IMR-90 (cell line): ENCODE data around the gene LRRC40. TPM values are rescaled to one million over a fixed set of nuclear protein-coding genes. Genes with fewer than 3 reads are reported as not detected.

Source experiments
- ATAC-seq: fragments of 200-7000 bp; cut with Tn5 transposase; 2 replicates; pipeline ENCODE4 v1.9.1; 2020; ENCODE audit warnings: low read depth, mild to moderate bottlenecking, moderate library complexity
- BruUV-seq: library from RNA; stranded (reverse); fragments of 400-500 nt; replicated peaks from 2 replicates; lab custom pipeline; 2021; lab: Mats Ljungman, UMichigan
- CTCF ChIA-PET: fragments of 300-600 bp; formaldehyde crosslinking; extraction: SDS; loops from one replicate; lab custom pipeline; 2021; ENCODE audit warnings: antibody characterized with exemption; lab: Yijun Ruan, JAX
- POLR2A ChIA-PET: fragments of 300-600 bp; sonication (Branson Sonifier 250); formaldehyde crosslinking; loops from one replicate; lab custom pipeline; 2022; ENCODE audit warnings: antibody characterized with exemption; ENCODE audit not compliant: unreplicated experiment; lab: Charles Lee
- DNase-seq: peaks from one replicate; pipeline ENCODE4 v3.0.0; 2013
- H2AFZ ChIP-seq: replicated peaks from 2 replicates; pipeline ENCODE3; 2013; ENCODE audit warnings: low read length, mild to moderate bottlenecking; ENCODE audit not compliant: poor library complexity
- H2AK5ac ChIP-seq: 2 replicates; pipeline ENCODE4 v1.6.1; 2013; ENCODE audit warnings: low read depth, low read length, inconsistent platforms
- H2AK9ac ChIP-seq: replicated peaks from 2 replicates; pipeline ENCODE3; 2013; ENCODE audit warnings: mild to moderate bottlenecking, low read depth, low read length, moderate library complexity; ENCODE audit not compliant: poor library complexity
- H2BK120ac ChIP-seq: 2 replicates; pipeline ENCODE4 v1.6.1; 2013; ENCODE audit warnings: low read depth, low read length, inconsistent platforms
- H2BK15ac ChIP-seq: 3 replicates; pipeline ENCODE4 v1.6.1; 2013; ENCODE audit warnings: low read depth, low read length, inconsistent platforms
- H2BK20ac ChIP-seq: 2 replicates; pipeline ENCODE4 v1.6.1; 2013; ENCODE audit warnings: low read depth, mild to moderate bottlenecking, inconsistent platforms, low read length, moderate library complexity
- H2BK5ac ChIP-seq: 2 replicates; pipeline ENCODE4 v1.6.1; 2013; ENCODE audit warnings: mild to moderate bottlenecking, low read depth, low read length, inconsistent platforms; ENCODE audit not compliant: poor library complexity, severe bottlenecking
- H3K14ac ChIP-seq: replicated peaks from 2 replicates; pipeline ENCODE4 v1.6.1; 2013; ENCODE audit warnings: low read depth, low read length, inconsistent platforms
- H3K18ac ChIP-seq: 2 replicates; pipeline ENCODE4 v1.6.1; 2013; ENCODE audit warnings: low read depth, low read length, control low read depth
- H3K23ac ChIP-seq: 2 replicates; pipeline ENCODE4 v1.6.1; 2013; ENCODE audit warnings: low read depth, low read length, inconsistent platforms
- H3K27ac ChIP-seq: 2 replicates; pipeline ENCODE4 v1.5.1; 2013; ENCODE audit warnings: mild to moderate bottlenecking, control low read depth, low read length; ENCODE audit not compliant: insufficient read depth
- H3K27me3 ChIP-seq: 2 replicates; pipeline ENCODE4 v1.6.1; 2013; ENCODE audit warnings: low read length; ENCODE audit not compliant: control insufficient read depth, insufficient read depth
- H3K36me3 ChIP-seq: 2 replicates; pipeline ENCODE4 v1.6.1; 2013; ENCODE audit warnings: low read length, mixed read lengths; ENCODE audit not compliant: control insufficient read depth, insufficient read depth
- H3K4ac ChIP-seq: 2 replicates; pipeline ENCODE4 v1.6.1; 2013; ENCODE audit warnings: low read depth, low read length, inconsistent platforms
- H3K4me1 ChIP-seq: 2 replicates; pipeline ENCODE4 v1.6.1; 2013; ENCODE audit warnings: low read length, mixed read lengths; ENCODE audit not compliant: control insufficient read depth, insufficient read depth
- H3K4me2 ChIP-seq: 2 replicates; pipeline ENCODE4 v1.6.1; 2013; ENCODE audit warnings: low read depth, mild to moderate bottlenecking, control low read depth, low read length, moderate library complexity
- H3K4me3 ChIP-seq: 2 replicates; pipeline ENCODE4 v1.5.1; 2013; ENCODE audit warnings: low read depth, mild to moderate bottlenecking, control low read depth, low read length, moderate library complexity; ENCODE audit not compliant: insufficient read depth
- H3K56ac ChIP-seq: 2 replicates; pipeline ENCODE4 v1.6.1; 2013; ENCODE audit warnings: low read length, inconsistent platforms; ENCODE audit not compliant: insufficient read depth; ENCODE audit errors: extremely low read depth
- H3K79me1 ChIP-seq, 2 experiments: 2 replicates each; pipeline ENCODE4 v1.6.1; 2013; ENCODE audit warnings: low read length in 2 of 2, inconsistent platforms in 1 of 2, low read depth in 1 of 2
- H3K9ac ChIP-seq: 2 replicates; pipeline ENCODE4 v1.6.1; 2013; ENCODE audit warnings: low read depth, low read length, control low read depth
- H3K9me1 ChIP-seq: 2 replicates; pipeline ENCODE4 v1.6.1; 2013; ENCODE audit warnings: low read length, inconsistent platforms; ENCODE audit not compliant: insufficient read depth
- H3K9me3 ChIP-seq: 2 replicates; pipeline ENCODE4 v1.6.1; 2013; ENCODE audit warnings: low read length; ENCODE audit not compliant: control insufficient read depth, insufficient read depth
- H4K20me1 ChIP-seq: 2 replicates; pipeline ENCODE4 v1.6.1; 2013; ENCODE audit warnings: low read length, inconsistent platforms; ENCODE audit not compliant: insufficient read depth
- H4K5ac ChIP-seq: 2 replicates; pipeline ENCODE4 v1.6.1; 2013; ENCODE audit warnings: mild to moderate bottlenecking, low read depth, low read length, control low read depth
- H4K8ac ChIP-seq, 2 experiments: 2 replicates each; pipeline ENCODE4 v1.6.1; 2013; ENCODE audit warnings: low read depth in 2 of 2, low read length in 2 of 2, control low read depth in 1 of 2, inconsistent platforms in 1 of 2
- H4K91ac ChIP-seq: 2 replicates; pipeline ENCODE4 v1.6.1; 2013; ENCODE audit warnings: low read depth, low read length, inconsistent platforms; ENCODE audit not compliant: insufficient read depth
- CHD1 ChIP-seq: IDR thresholded peaks from 2 replicates; pipeline ENCODE4 v1.6.1; 2012; ENCODE audit warnings: low read depth, low read length, improper control_type of control experiment
- CTCF ChIP-seq: conservative IDR thresholded peaks from 2 replicates; pipeline ENCODE4 v1.5.1; 2012; ENCODE audit warnings: mild to moderate bottlenecking, low read depth, low read length, improper control_type of control experiment
- MAFK ChIP-seq: IDR thresholded peaks from 2 replicates; pipeline ENCODE4 v1.6.1; 2012; ENCODE audit warnings: low read depth, low read length, improper control_type of control experiment
- MXI1 ChIP-seq: IDR thresholded peaks from 2 replicates; pipeline ENCODE4 v1.6.1; 2012; ENCODE audit warnings: low read depth, mild to moderate bottlenecking, low read length, moderate library complexity, borderline replicate concordance
- RCOR1 ChIP-seq: IDR thresholded peaks from 2 replicates; pipeline ENCODE4 v1.6.1; 2012; ENCODE audit warnings: mild to moderate bottlenecking, low read length, improper control_type of control experiment; ENCODE audit not compliant: insufficient replicate concordance
- RFX5 ChIP-seq: IDR thresholded peaks from 2 replicates; pipeline ENCODE4 v1.8.0; 2012; ENCODE audit warnings: low read depth, mild to moderate bottlenecking, low read length, moderate library complexity
- SMC3 ChIP-seq: fragments of 150-350 bp; IDR thresholded peaks from 2 replicates; pipeline ENCODE4 v1.6.1; 2016; ENCODE audit warnings: low read depth, mild to moderate bottlenecking, antibody characterized with exemption, low read length, moderate library complexity
- WGBS, 2 experiments: methylation state at CpG; one replicate each; pipeline versions ENCODE4 v1.1.5 to v1.1.7; 2013; ENCODE audit warnings: missing lambda C conversion rate in 2 of 2; ENCODE audit not compliant: insufficient read length in 1 of 2; ENCODE audit errors: extremely low coverage in 2 of 2; 5-methylcytosine and 5-hydroxymethylcytosine counted together
- dilution Hi-C: fragments of 300-500 bp; cut with HindIII; formaldehyde crosslinking; loops from one replicate; pipeline ENCODE4 v1.14.3; 2018; ENCODE audit warnings: low sequenced_read_pairs; ENCODE audit not compliant: unreplicated experiment
- in situ Hi-C: fragments of 300-500 bp; cut with MboI; formaldehyde crosslinking; loops from 3 replicates; pipeline ENCODE4 v1.14.3; 2019; ENCODE audit warnings: low sequenced_read_pairs, inconsistent platforms, mixed read lengths
- intact Hi-C: fragments of 100-400 bp; cut with micrococcal nuclease; formaldehyde crosslinking; loops from 2 replicates; pipeline ENCODE4 v1.10.0; 2022
- polyA plus RNA-seq, 3 experiments: library from polyadenylated mRNA; depleted of rRNA; stranded (reverse); fragments of >200 nt; gene quantifications; 2 replicates each; pipeline ENCODE4 v1.2.3, GENCODE V29; 2012; ENCODE audit warnings: low replicate concordance in 1 of 3
- total RNA-seq: library from RNA; depleted of rRNA; stranded (reverse); fragments of >200 nt; gene quantifications from 2 replicates; pipeline ENCODE4 v1.2.3, GENCODE V29; 2012
- TF ChIP-seq, protein P1 (sequence below): fragments of 150-350 bp; IDR thresholded peaks from 2 replicates; pipeline ENCODE4 v1.6.1; 2016; ENCODE audit warnings: low read depth, mild to moderate bottlenecking, low read length, moderate library complexity, borderline replicate concordance

The LRRC40 gene
- total and polyA plus RNA-seq, 2 of the 4 experiments (the other 2 are of a cell fraction), result 11.1 to 17.4 TPM

- no peak overlapping the region for H4K8ac ChIP-seq
- ChIA-PET POLR2A (no interaction called here), CTCF (no interaction called here)
- no peak overlapping the region for H2AK9ac ChIP-seq
- H2BK20ac ChIP-seq, result no peak overlapping the region
- no peak overlapping the region for H2BK15ac ChIP-seq
- no peak overlapping the region for H3K4me3 ChIP-seq
- no peak overlapping the region for H2BK5ac ChIP-seq
- H4K91ac ChIP-seq, result no peak overlapping the region
- in situ Hi-C loops (no loop called here), intact Hi-C loops (no loop called here), dilution Hi-C loops (no loop called here)
- no peak overlapping the region for H2AFZ ChIP-seq
- H3K4me2 ChIP-seq, result no peak overlapping the region
- DNase-seq (no peak), ATAC-seq (no peak)
- H4K5ac ChIP-seq, result no peak overlapping the region
- H3K4ac ChIP-seq, result no peak overlapping the region
- H3K36me3 ChIP-seq, result no peaks in the 10 kb centered on the region; the same call in 1 of the 2 replicates
- no peak overlapping the region for H3K18ac ChIP-seq
- no peak overlapping the region for H3K14ac ChIP-seq
- no peak overlapping the region for H3K9ac ChIP-seq
- no peaks in the 10 kb centered on the region; the same call in 1 of the 2 replicates for H3K9me1 ChIP-seq
- BruUV-seq, result no TSS peak
- H3K23ac ChIP-seq, result no peak overlapping the region
- no peaks in the 10 kb centered on the region for H4K20me1 ChIP-seq
- H2AK5ac ChIP-seq, result no peak overlapping the region
- no peak overlapping the region for H2BK120ac ChIP-seq
- no peak overlapping the region for H3K27ac ChIP-seq
- H3K4me1 ChIP-seq, result no peaks in the 10 kb centered on the region; the same call in 1 of the 2 replicates
- H3K56ac ChIP-seq, result no peak overlapping the region
- no CpG with 5 or more reads among the region's 4 CpGs for WGBS, 2 experiments
- peaks cover 10 to 37% of the 10 kb centered on the region in 2 experiments for H3K79me1 ChIP-seq
- no peaks in the 10 kb centered on the region for H3K9me3 ChIP-seq
- TF ChIP-seq SMC3 (no peak), CHD1 (no peak), RCOR1 (no peak), RFX5 (no peak), CTCF (no peak), MXI1 (no peak), MAFK (no peak)
- TF ChIP-seq, protein P1, sequence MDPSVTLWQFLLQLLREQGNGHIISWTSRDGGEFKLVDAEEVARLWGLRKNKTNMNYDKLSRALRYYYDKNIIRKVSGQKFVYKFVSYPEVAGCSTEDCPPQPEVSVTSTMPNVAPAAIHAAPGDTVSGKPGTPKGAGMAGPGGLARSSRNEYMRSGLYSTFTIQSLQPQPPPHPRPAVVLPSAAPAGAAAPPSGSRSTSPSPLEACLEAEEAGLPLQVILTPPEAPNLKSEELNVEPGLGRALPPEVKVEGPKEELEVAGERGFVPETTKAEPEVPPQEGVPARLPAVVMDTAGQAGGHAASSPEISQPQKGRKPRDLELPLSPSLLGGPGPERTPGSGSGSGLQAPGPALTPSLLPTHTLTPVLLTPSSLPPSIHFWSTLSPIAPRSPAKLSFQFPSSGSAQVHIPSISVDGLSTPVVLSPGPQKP, result no peak
- no peaks in the 10 kb centered on the region for H3K27me3 ChIP-seq
Measured at GRCh38 chr1:70200065-70200464, 5.3 kb downstream of the LRRC40 start.
